HepG2 (cell line): Measurements from ENCODE around the gene CNTD1. TPM values are rescaled to one million over a fixed set of nuclear protein-coding genes. Genes with fewer than 3 reads are reported as not detected.

Source experiments
- ATAC-seq: fragments of 200-7000 bp; cut with Tn5 transposase; 3 replicates; pipeline ENCODE4 v1.9.1; 2020; ENCODE audit warnings: mild to moderate bottlenecking, moderate library complexity
- BruUV-seq: library from RNA; stranded (reverse); fragments of 400-500 nt; replicated peaks from 2 replicates; lab custom pipeline; 2021; lab: Mats Ljungman, UMichigan
- CTCF ChIA-PET: fragments of 300-600 bp; formaldehyde crosslinking; extraction: SDS; loops from one replicate; lab custom pipeline; 2021; ENCODE audit warnings: low total read pairs, inconsistent platforms, low intra/inter-chr PET ratio; lab: Yijun Ruan, JAX
- POLR2A ChIA-PET: fragments of 350-600 bp; sonication (Branson Sonifier 250); formaldehyde crosslinking; loops from one replicate; lab custom pipeline; 2020; ENCODE audit warnings: antibody characterized with exemption, inconsistent platforms; lab: Yijun Ruan, JAX
- DNase-seq: peaks from one replicate; pipeline ENCODE4 v3.0.0-alpha.2; 2015; ENCODE audit warnings: low spot score
- FAIRE-seq: peaks from 3 replicates; lab custom pipeline; 2011; peaks lifted over from hg19 to GRCh38; lab: Jason Lieb, UNC
- H2AFZ ChIP-seq: one replicate; pipeline ENCODE4 v1.6.1; 2011; ENCODE audit warnings: low read length, inconsistent platforms
- H3K27ac ChIP-seq: fragments of 300-600 bp; 3 replicates; pipeline ENCODE4 v1.8.0; 2011; ENCODE audit warnings: mixed run types, mild to moderate bottlenecking, mixed read lengths, low read length, inconsistent platforms; ENCODE audit not compliant: insufficient read depth; ENCODE audit errors: extremely low read length
- H3K27me3 ChIP-seq, 2 experiments: fragments of 200-600 bp in 1 of 2; 2 replicates in 1 of 2; 3 replicates in 1 of 2; pipeline versions ENCODE4 v1.6.0 to v1.8.0; 2011; ENCODE audit warnings: low read length in 2 of 2, mild to moderate bottlenecking in 2 of 2, moderate library complexity in 2 of 2, inconsistent platforms in 1 of 2; ENCODE audit not compliant: insufficient read depth in 2 of 2, control insufficient read depth in 1 of 2
- H3K36me3 ChIP-seq, 2 experiments: fragments of 200-600 bp in 1 of 2; replicated peaks in 1 of 2; 2 replicates in 1 of 2; 3 replicates in 1 of 2; pipeline versions ENCODE4 v1.5.1 to v1.8.0; 2011; ENCODE audit warnings: low read length in 2 of 2, inconsistent platforms in 1 of 2; ENCODE audit not compliant: insufficient read depth in 2 of 2, control insufficient read depth in 1 of 2
- H3K4me1 ChIP-seq: 2 replicates; pipeline ENCODE4 v1.5.1; 2012; ENCODE audit warnings: low read length, inconsistent platforms; ENCODE audit not compliant: insufficient read depth
- H3K4me2 ChIP-seq: 2 replicates; pipeline ENCODE4 v1.6.0; 2011; ENCODE audit warnings: low read depth, low read length, inconsistent platforms
- H3K4me3 ChIP-seq, 3 experiments: fragments of 200-600 bp in 1 of 3; sonication (generic), shearing (Covaris generic) in 1 of 3; replicated peaks in 1 of 3; 2 replicates each; pipeline ENCODE4 v1.5.1; 2011 to 2016; ENCODE audit warnings: low read length in 3 of 3, inconsistent platforms in 2 of 3, low read depth in 2 of 3, mild to moderate bottlenecking in 2 of 3, control low read depth in 1 of 3, mixed read lengths in 1 of 3; ENCODE audit not compliant: insufficient read depth in 1 of 3
- H3K79me2 ChIP-seq: one replicate; pipeline ENCODE4 v1.6.1; 2011; ENCODE audit warnings: low read length, inconsistent platforms; ENCODE audit not compliant: insufficient read depth
- H3K9ac ChIP-seq: 2 replicates; pipeline ENCODE4 v1.6.0; 2011; ENCODE audit warnings: mild to moderate bottlenecking, low read depth, low read length, inconsistent platforms; ENCODE audit not compliant: insufficient read depth
- H3K9me3 ChIP-seq: 2 replicates; pipeline ENCODE4 v1.5.1; 2012; ENCODE audit warnings: mild to moderate bottlenecking, low read length
- H4K20me1 ChIP-seq: 2 replicates; pipeline ENCODE4 v1.6.0; 2011; ENCODE audit warnings: inconsistent platforms, mild to moderate bottlenecking, low read length, moderate library complexity; ENCODE audit not compliant: insufficient read depth
- MXD4 ChIP-seq: IDR thresholded peaks from 2 replicates; pipeline ENCODE4 v1.6.1; 2016; ENCODE audit warnings: mild to moderate bottlenecking, missing biosample characterization, missing genetic modification reagents
- NFE2L1 ChIP-seq: sonication (generic); formaldehyde crosslinking; IDR thresholded peaks from 2 replicates; pipeline ENCODE4 v1.4.0; 2020; ENCODE audit warnings: missing genetic modification reagents, mild to moderate bottlenecking, borderline replicate concordance
- SIN3A ChIP-seq: IDR thresholded peaks from 2 replicates; pipeline ENCODE4 v1.6.1; 2011; ENCODE audit warnings: low read depth, mild to moderate bottlenecking, control low read depth, low read length, borderline replicate concordance
- ZNF292 ChIP-seq: sonication (generic); formaldehyde crosslinking; IDR thresholded peaks from 2 replicates; pipeline ENCODE4 v1.8.1; 2022; ENCODE audit warnings: mild to moderate bottlenecking, low read depth, missing genetic modification reagents, borderline replicate concordance
- ZNF382 ChIP-seq: sonication (generic); formaldehyde crosslinking; IDR thresholded peaks from 2 replicates; pipeline ENCODE4 v1.5.0; 2020; ENCODE audit warnings: missing genetic modification reagents, mild to moderate bottlenecking, borderline replicate concordance
- ZNF672 ChIP-seq: sonication (generic); formaldehyde crosslinking; IDR thresholded peaks from 2 replicates; pipeline ENCODE4 v1.8.1; 2022; ENCODE audit warnings: missing genetic modification reagents
- WGBS: methylation state at CpG from one replicate; pipeline ENCODE4 v1.1.6; 2017; ENCODE audit warnings: low lambda C conversion rate; 5-methylcytosine and 5-hydroxymethylcytosine counted together
- in situ Hi-C: cut with HindIII; loops from 2 replicates; pipeline ENCODE4 v1.10.0; 2017; ENCODE audit warnings: low pct_unique_long_range_greater_than_20kb; ENCODE audit not compliant: extremely low pct_ligation_motif_present
- intact Hi-C: fragments of 100-400 bp; cut with micrococcal nuclease; formaldehyde crosslinking; loops from one replicate; pipeline ENCODE4 v1.10.0; 2022; ENCODE audit not compliant: unreplicated experiment
- polyA plus RNA-seq, 8 experiments: library from polyadenylated mRNA; depleted of rRNA in 3 of 8; stranded (reverse) in 7 of 8; unstranded in 1 of 8; fragments of >200 nt; fragmentation: Illumina TruSeq in 4 of 8; extraction: Trizol in 4 of 8; gene quantifications; 2 replicates each; pipeline versions ENCODE4 v1.2.1 to v1.2.3, GENCODE V29; 2011 to 2016; ENCODE audit warnings: low read depth in 4 of 8, missing spikeins in 1 of 8, mixed read lengths in 1 of 8; ENCODE audit not compliant: insufficient read depth in 1 of 8
- total RNA-seq, 5 experiments: library from RNA; depleted of rRNA; stranded (reverse); fragments of >200 nt; fragmentation: Illumina TruSeq; extraction: Trizol; gene quantifications; 2 replicates each; pipeline ENCODE4 v1.2.3, GENCODE V29; 2016; ENCODE audit warnings: low read depth in 1 of 5
- TF ChIP-seq, protein P1 (sequence below), 2 experiments: IDR thresholded peaks; 2 replicates each; pipeline ENCODE4 v1.6.1; 2011 to 2012; ENCODE audit warnings: low read length in 2 of 2, borderline replicate concordance in 1 of 2, low read depth in 1 of 2, mild to moderate bottlenecking in 1 of 2, moderate library complexity in 1 of 2

The CNTD1 gene
- total and polyA plus RNA-seq, 2 of the 13 experiments (the other 11 are each of a cell fraction or from before 2014, with no cell fraction given) = 0.11 to 0.15 TPM

DNA sequence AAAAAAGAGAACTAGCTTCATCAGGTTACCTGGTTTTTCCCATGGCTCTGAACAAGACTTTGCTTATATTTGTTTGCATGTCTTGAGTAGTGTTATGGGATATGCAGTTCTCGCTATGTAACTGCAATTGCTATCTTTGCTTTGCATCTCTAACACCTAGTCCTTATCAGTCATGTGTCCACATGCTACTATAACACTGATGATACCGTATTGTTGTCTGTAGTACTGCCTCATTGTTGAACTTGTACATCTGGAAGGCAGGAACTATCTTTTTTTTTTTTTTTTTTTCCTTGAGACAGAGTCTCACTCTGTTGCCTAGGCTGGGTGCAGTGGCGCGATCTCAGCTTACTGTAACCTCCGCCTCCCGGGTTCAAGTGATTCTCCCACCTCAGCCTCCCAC lies 37.1 kb downstream of the CNTD1 start:
- Histone ChIP-seq H4K20me1 (no peaks in the 10 kb centered on the region), H3K4me2 (no peak overlapping the region), H3K79me2 (peaks cover 38% of the 10 kb centered on the region), H3K27me3 (no peaks in the 10 kb centered on the region; a peak in 1 of 5 replicates), H3K9me3 (no peaks in the 10 kb centered on the region), H3K4me3 (no peak overlapping the region), H3K27ac (no peak overlapping the region), H3K36me3 (peaks cover 21 to 43% of the 10 kb centered on the region in 2 experiments), H3K4me1 (peaks cover 40% of the 10 kb centered on the region), H2AFZ (no peak overlapping the region), H3K9ac (no peak overlapping the region)
- 98% methylated on average over 6 of the region's 6 CpGs for WGBS
- TF ChIP-seq NFE2L1 (CRISPR knock-in tag) (no peak), ZNF382 (CRISPR knock-in tag) (0 out of 2 replicates have a peak, but pooled peaks have one; percentile 52), MXD4 (CRISPR knock-in tag) (no peak), ZNF292 (CRISPR knock-in tag) (no peak), SIN3A (no peak), ZNF672 (no peak)
- TF ChIP-seq, protein P1, sequence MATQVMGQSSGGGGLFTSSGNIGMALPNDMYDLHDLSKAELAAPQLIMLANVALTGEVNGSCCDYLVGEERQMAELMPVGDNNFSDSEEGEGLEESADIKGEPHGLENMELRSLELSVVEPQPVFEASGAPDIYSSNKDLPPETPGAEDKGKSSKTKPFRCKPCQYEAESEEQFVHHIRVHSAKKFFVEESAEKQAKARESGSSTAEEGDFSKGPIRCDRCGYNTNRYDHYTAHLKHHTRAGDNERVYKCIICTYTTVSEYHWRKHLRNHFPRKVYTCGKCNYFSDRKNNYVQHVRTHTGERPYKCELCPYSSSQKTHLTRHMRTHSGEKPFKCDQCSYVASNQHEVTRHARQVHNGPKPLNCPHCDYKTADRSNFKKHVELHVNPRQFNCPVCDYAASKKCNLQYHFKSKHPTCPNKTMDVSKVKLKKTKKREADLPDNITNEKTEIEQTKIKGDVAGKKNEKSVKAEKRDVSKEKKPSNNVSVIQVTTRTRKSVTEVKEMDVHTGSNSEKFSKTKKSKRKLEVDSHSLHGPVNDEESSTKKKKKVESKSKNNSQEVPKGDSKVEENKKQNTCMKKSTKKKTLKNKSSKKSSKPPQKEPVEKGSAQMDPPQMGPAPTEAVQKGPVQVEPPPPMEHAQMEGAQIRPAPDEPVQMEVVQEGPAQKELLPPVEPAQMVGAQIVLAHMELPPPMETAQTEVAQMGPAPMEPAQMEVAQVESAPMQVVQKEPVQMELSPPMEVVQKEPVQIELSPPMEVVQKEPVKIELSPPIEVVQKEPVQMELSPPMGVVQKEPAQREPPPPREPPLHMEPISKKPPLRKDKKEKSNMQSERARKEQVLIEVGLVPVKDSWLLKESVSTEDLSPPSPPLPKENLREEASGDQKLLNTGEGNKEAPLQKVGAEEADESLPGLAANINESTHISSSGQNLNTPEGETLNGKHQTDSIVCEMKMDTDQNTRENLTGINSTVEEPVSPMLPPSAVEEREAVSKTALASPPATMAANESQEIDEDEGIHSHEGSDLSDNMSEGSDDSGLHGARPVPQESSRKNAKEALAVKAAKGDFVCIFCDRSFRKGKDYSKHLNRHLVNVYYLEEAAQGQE (IDR thresholded peaks at IDR 0.05; ENCODE audit: borderline replicate concordance in 1 of 2, low read depth in 1 of 2, low read length in 2 of 2) = no peak
- intact Hi-C loops (no loop called here), in situ Hi-C loops (no loop called here)
- POLR2A ChIA-PET = interaction anchor here (0.6 to 5.9 kb wide), 7 partner anchors 12 to 298 kb away, joined by 3 to 73 read pairs (median 3); partner anchors contain the start of genes BECN1 and RPL27
- no peak for DNase-seq
- CTCF ChIA-PET = no interaction called here
- BruUV-seq = no TSS peak
- no peak for ATAC-seq
- no peak for FAIRE-seq
